ENCODE data around the gene AATK.

AATK gene

GRCh38 chr17:81114351-81115093 is 51.5 kb downstream of the AATK start:
- no peak for DNase-seq (ENCODE audit: low spot score)
- TF ChIP-seq CTCF (IDR thresholded peaks at IDR 0.05; ENCODE audit: extremely low read depth, missing control alignments): no peak

GRCh38 chr17:81113158-81113724 is 52.8 kb downstream of the AATK start:
- DNase-seq (ENCODE audit: low spot score): no peak
- no peak for TF ChIP-seq CTCF (IDR thresholded peaks at IDR 0.05; ENCODE audit: extremely low read depth, missing control alignments)

- DNase-seq (ENCODE audit: low spot score): no peak
- TF ChIP-seq CTCF (IDR thresholded peaks at IDR 0.05; ENCODE audit: extremely low read depth, missing control alignments): no peak
Measured at GRCh38 chr17:81112450-81112849, 53.6 kb downstream of the AATK start.

- TF ChIP-seq CTCF (IDR thresholded peaks at IDR 0.05; ENCODE audit: extremely low read depth, missing control alignments): no peak
- no peak for DNase-seq (ENCODE audit: low spot score)
Measured at GRCh38 chr17:81111066-81111465, 55.0 kb downstream of the AATK start.

- TF ChIP-seq CTCF (IDR thresholded peaks at IDR 0.05; ENCODE audit: extremely low read depth, missing control alignments): no peak
- DNase-seq (ENCODE audit: low spot score): no peak
Measured at GRCh38 chr17:81110488-81111040, 55.5 kb downstream of the AATK start.

GRCh38 chr17:81109957-81110356 is 56.1 kb downstream of the AATK start:
- no peak for DNase-seq (ENCODE audit: low spot score)
- no peak for TF ChIP-seq CTCF (IDR thresholded peaks at IDR 0.05; ENCODE audit: extremely low read depth, missing control alignments)

- no peak for DNase-seq (ENCODE audit: low spot score)
- TF ChIP-seq CTCF (IDR thresholded peaks at IDR 0.05; ENCODE audit: extremely low read depth, missing control alignments): no peak
Measured at GRCh38 chr17:81108220-81108619, 57.8 kb downstream of the AATK start.

Measured in GM20000 (cell line).